Upper lobe of right lung (tissue), 1 donor: Measurements from ENCODE around the gene RPTOR. TPM values are rescaled to one million over a fixed set of nuclear protein-coding genes. Genes with fewer than 3 reads are reported as not detected.
"Not testable (repeated sequence)": the region's sequence is repeated elsewhere in the genome, so short reads cannot be mapped to it uniquely, and the experiment has no call there.

Experiments
- ATAC-seq: fragments of 200-7000 bp; cut with Tn5 transposase; one replicate; pipeline ENCODE4 v1.9.1; 2020; ENCODE audit warnings: mild to moderate bottlenecking, moderate library complexity
- DNase-seq: peaks from one replicate; pipeline ENCODE4 v3.0.0-alpha.2; 2020
- H3K27ac ChIP-seq: fragments of 200-600 bp; one replicate; pipeline ENCODE4 v1.8.0; 2022
- H3K27me3 ChIP-seq: fragments of 200-600 bp; one replicate; pipeline ENCODE4 v1.8.0; 2022; ENCODE audit warnings: mild to moderate bottlenecking
- H3K36me3 ChIP-seq: fragments of 200-600 bp; one replicate; pipeline ENCODE4 v1.8.0; 2022
- H3K4me1 ChIP-seq: fragments of 200-600 bp; one replicate; pipeline ENCODE4 v1.8.0; 2022
- H3K4me3 ChIP-seq: fragments of 200-600 bp; one replicate; pipeline ENCODE4 v1.8.0; 2022; ENCODE audit warnings: mild to moderate bottlenecking
- H3K9me3 ChIP-seq: fragments of 200-600 bp; one replicate; pipeline ENCODE4 v1.8.0; 2022
- CTCF ChIP-seq: fragments of 200-600 bp; IDR thresholded peaks from one replicate; pipeline ENCODE4 v1.8.0; 2022; ENCODE audit warnings: antibody characterized with exemption
- intact Hi-C: fragments of 100-400 bp; cut with DNase I; formaldehyde crosslinking; loops from one replicate; pipeline ENCODE4 v1.11.0; 2022
- total RNA-seq: library from RNA; stranded (reverse); fragmentation: NEBNext Ultra II Directional; extraction: Animal tissue kit (Norgen Biotek cat#: 25700); gene quantifications from one replicate; pipeline ENCODE4 v1.2.1, GENCODE V29; 2021
- donor health status: DM: no; HTN: yes; CAD: no; lungs with severe emphysema.

The RPTOR gene
- total RNA-seq, 1 donor from 2014 or later = 35.4 TPM

DNA sequence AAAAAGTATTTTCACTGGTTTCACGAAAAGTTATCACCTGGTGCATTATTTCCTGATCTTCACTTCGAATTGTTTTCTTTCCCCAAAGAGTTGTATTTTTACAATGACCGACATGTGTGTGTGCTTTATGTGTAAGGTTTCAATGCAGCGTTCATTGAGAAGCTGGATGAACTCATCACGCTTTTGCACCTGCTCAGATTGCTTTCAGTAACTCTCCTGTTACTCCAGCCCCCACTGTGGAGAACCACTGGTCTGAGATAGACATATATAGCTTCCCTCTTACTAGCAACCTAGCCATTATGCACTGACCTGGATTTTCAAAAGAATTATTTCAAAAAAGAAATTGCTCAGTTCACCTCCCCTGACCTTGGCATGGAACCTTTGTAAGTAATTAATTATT lies 268.7 kb downstream of the RPTOR start:
- no peak overlapping the region for H3K4me3 ChIP-seq
- DNase-seq = no peak

DNA sequence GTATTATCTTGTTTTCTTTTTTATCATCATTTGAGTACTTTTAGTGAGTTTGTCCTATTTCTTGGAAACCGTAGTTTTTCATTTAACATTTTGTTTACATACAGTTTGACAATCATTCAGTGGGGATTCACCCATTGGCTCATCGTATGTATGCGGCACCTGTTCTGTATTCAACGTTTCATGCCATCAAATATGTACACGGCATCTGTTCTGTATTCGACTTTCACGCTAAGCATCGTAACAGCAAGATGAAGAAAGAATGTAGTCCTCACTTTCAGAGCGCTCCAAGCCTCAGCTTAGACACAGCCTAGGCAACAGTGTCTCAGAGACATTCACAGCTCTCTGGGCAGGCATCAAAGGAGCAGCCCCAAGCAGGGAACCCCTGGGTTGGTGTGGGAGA lies 269.9 kb downstream of the RPTOR start:
- Histone ChIP-seq H3K36me3 (no peaks in the 10 kb centered on the region), H3K4me1 (no peaks in the 10 kb centered on the region), H3K27ac (no peak overlapping the region), H3K9me3 (no peaks in the 10 kb centered on the region), H3K4me3 (no peak overlapping the region), H3K27me3 (no peaks in the 10 kb centered on the region)
- intact Hi-C loops = no loop called here
- ATAC-seq (no peak), DNase-seq (peak; percentile 25)
- no peak for TF ChIP-seq CTCF

More for the DNA sequence above, 268.7 kb downstream of the RPTOR start:
- no peak for ATAC-seq
- no peak for TF ChIP-seq CTCF
- Histone ChIP-seq H3K36me3 (no peaks in the 10 kb centered on the region), H3K27me3 (no peaks in the 10 kb centered on the region), H3K9me3 (no peaks in the 10 kb centered on the region), H3K27ac (no peak overlapping the region), H3K4me1 (no peaks in the 10 kb centered on the region)
- intact Hi-C loops = no loop called here

GRCh38 chr17:80815151-80815681 lies 270.6 kb downstream of the RPTOR start:
- no peaks in the 10 kb centered on the region for H3K9me3 ChIP-seq
- H3K36me3 ChIP-seq = no peaks in the 10 kb centered on the region
- no peak overlapping the region for H3K4me3 ChIP-seq
- DNase-seq (peak; percentile 46), ATAC-seq (no peak)
- intact Hi-C loops = no loop called here
- H3K27ac ChIP-seq = no peak overlapping the region
- H3K4me1 ChIP-seq = no peaks in the 10 kb centered on the region
- no peak for TF ChIP-seq CTCF
- no peaks in the 10 kb centered on the region for H3K27me3 ChIP-seq

GRCh38 chr17:80815718-80816117 lies 271.1 kb downstream of the RPTOR start:
- ATAC-seq, H3K9me3 ChIP-seq, intact Hi-C loops, H3K36me3 ChIP-seq, H3K4me1 ChIP-seq, H3K4me3 ChIP-seq, H3K27me3 ChIP-seq, H3K27ac ChIP-seq: not testable (repeated sequence)
- DNase-seq = peak; percentile 31

DNA sequence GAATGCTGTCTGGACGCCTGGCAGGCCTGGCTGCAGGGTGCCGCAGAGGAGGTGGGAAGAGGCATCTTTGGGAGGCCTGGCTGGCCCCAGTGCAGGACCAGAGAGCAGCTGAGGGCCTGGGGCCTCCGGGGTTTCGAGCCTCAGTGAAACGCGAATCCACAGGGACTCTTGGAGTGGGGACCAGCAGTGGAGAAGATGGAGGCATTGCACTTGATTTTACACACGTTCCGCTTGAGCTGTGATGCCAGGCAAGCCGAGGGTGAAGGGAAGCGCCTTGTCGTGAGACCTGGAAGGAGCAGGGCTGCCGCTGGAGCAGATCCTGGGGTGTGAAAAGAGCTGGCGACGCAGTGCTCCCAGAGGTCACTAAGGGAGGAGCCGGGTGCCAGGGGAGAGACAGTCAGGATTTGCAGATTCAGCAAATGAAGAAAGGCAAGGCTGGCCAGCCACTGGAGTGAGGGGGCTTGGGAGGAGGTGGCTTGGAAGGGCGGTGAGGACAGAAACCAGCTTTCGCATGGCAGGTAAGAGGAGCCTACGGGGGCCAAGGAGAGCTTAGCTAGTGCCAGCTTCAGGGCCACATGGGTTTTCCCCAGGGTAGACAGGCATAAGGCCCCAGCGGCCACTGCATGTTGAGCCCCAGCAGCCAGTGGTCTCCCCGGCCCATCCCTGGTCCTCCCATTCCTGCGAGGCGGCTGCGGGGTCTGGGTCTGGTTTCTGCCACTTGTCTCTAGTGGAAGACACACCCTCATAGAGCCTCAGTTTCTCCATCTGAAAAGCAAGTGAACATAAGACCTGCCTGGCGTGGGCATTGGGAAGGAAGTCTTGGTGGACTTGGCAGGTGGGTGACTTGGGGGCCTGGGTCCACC lies 271.8 kb downstream of the RPTOR start:
- DNase-seq (peak; percentile 42), ATAC-seq (no peak)
- Histone ChIP-seq H3K27ac (no peak overlapping the region), H3K36me3 (no peaks in the 10 kb centered on the region), H3K4me3 (no peak overlapping the region), H3K9me3 (no peaks in the 10 kb centered on the region), H3K4me1 (no peaks in the 10 kb centered on the region), H3K27me3 (no peaks in the 10 kb centered on the region)
- TF ChIP-seq CTCF = no peak
- intact Hi-C loops = no loop called here

DNA sequence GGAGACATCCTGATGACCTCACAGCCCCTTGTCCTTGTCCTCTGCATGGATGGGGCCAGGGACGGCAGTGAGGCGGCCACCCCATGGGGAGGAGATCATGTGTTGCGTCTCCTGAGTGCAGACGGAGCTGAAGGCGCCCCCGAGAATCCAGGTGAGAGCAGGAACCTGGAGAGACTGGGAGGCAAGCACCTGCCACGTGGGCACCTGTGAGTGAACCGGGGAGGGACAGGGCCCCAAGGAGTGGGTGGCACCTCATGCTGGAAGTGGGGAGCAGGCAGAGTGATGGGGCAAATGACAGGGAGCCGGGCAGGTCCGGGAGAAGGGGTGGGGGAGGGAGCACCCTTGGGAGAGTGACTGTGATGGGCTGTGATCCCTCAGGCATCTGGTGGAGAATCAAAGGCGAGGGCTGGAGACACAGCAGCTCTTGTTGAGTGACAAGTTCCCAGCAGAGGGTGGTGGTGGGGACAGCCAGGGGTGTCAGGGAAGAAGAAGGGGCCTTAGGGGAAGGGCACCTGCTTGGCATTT lies 272.7 kb downstream of the RPTOR start:
- intact Hi-C loops = no loop called here
- ATAC-seq = no peak
- peak; percentile 20 for DNase-seq

More for the DNA sequence above, 272.7 kb downstream of the RPTOR start:
- Histone ChIP-seq H3K4me3 (no peak overlapping the region), H3K36me3 (no peaks in the 10 kb centered on the region), H3K9me3 (no peaks in the 10 kb centered on the region), H3K27ac (no peak overlapping the region), H3K4me1 (no peaks in the 10 kb centered on the region), H3K27me3 (no peaks in the 10 kb centered on the region)
- TF ChIP-seq CTCF = no peak
